B cell (primary cell): ENCODE results near the gene PRKN.

Experiments
- CTCF ChIP-seq: fragments of 200-600 bp; IDR thresholded peaks from one replicate; pipeline ENCODE4 v1.8.0; 2022; ENCODE audit warnings: antibody characterized with exemption, mild to moderate bottlenecking
- EZH2 ChIP-seq: IDR thresholded peaks from 2 replicates; pipeline ENCODE4 v1.6.1; 2012; ENCODE audit warnings: borderline replicate concordance, low read depth, mild to moderate bottlenecking, moderate library complexity, low read length; ENCODE audit not compliant: insufficient read depth, poor library complexity, severe bottlenecking

- TF ChIP-seq CTCF (no peak), EZH2 (no peak)
Measured at GRCh38 chr6:161677188-161677587, 1050.4 kb downstream of the PRKN start.
